ENCODE measurements around the gene SENP1. TPM values are rescaled to one million over a fixed set of nuclear protein-coding genes. Genes with fewer than 3 reads are reported as not detected.

Gene SENP1
- total RNA-seq, 2 experiments from 2014 or later: 20.3 to 25.7 TPM

- no peak overlapping the region for H3K4me3 ChIP-seq (ENCODE audit: low read length)
- Mint-ChIP-seq H3K4me1 (ENCODE audit: low read depth) (no peaks in the 10 kb centered on the region), H3K36me3 (ENCODE audit: low read depth) (peaks cover 72% of the 10 kb centered on the region), H3K27me3 (no peaks in the 10 kb centered on the region), H3K4me3 (no peak overlapping the region), H3K27ac (peak overlapping the region; percentile 31), H3K9me3 (no peaks in the 10 kb centered on the region)
- DNase-seq: no peak
- no peak for TF ChIP-seq CTCF (IDR thresholded peaks at IDR 0.05)
- intact Hi-C loops (cut with DNase I, micrococcal nuclease): no loop called here
- no peaks in the 10 kb centered on the region for H3K27me3 ChIP-seq (ENCODE audit: control insufficient read depth in 1 of 2, insufficient read depth in 2 of 2, low read length in 2 of 2)
- peaks cover 74% of the 10 kb centered on the region for H3K36me3 ChIP-seq (ENCODE audit: insufficient read depth, low read length)
- POLR2A ChIA-PET: no interaction called here
- H3K4me1 ChIP-seq (ENCODE audit: insufficient read depth, low read length): no peaks in the 10 kb centered on the region
- H3K9me3 ChIP-seq (ENCODE audit: control insufficient read depth in 1 of 2, insufficient read depth in 1 of 2, low read length in 2 of 2): no peaks in the 10 kb centered on the region
- H3K27ac ChIP-seq (ENCODE audit: low read depth in 1 of 2, low read length in 2 of 2): no peak overlapping the region
- CTCF ChIA-PET: interaction anchor here (2.1 kb wide), 1 partner anchor 14 kb away, joined by 5 read pairs; the partner anchor contains the start of gene ASB8
- no peak for ATAC-seq (ENCODE audit: poor library complexity)
These were observed 38.0 kb upstream of the SENP1 start for GRCh38 chr12:48143898-48144297.

- intact Hi-C loops (cut with DNase I, micrococcal nuclease): no loop called here
- no peak overlapping the region for H3K27ac ChIP-seq (ENCODE audit: low read depth in 1 of 2, low read length in 2 of 2)
- Mint-ChIP-seq H3K9me3 (no peaks in the 10 kb centered on the region), H3K36me3 (ENCODE audit: low read depth) (peaks cover 66% of the 10 kb centered on the region), H3K27ac (peak overlapping the region; percentile 31), H3K4me3 (no peak overlapping the region), H3K27me3 (no peaks in the 10 kb centered on the region), H3K4me1 (ENCODE audit: low read depth) (no peaks in the 10 kb centered on the region)
- no peaks in the 10 kb centered on the region for H3K9me3 ChIP-seq (ENCODE audit: control insufficient read depth in 1 of 2, insufficient read depth in 1 of 2, low read length in 2 of 2)
- ChIA-PET POLR2A (no interaction called here), CTCF (interaction anchor here (0.8 kb wide), 1 partner anchor 91 kb away, joined by 3 read pairs; no protein-coding TSS in a partner anchor)
- H3K4me1 ChIP-seq (ENCODE audit: insufficient read depth, low read length): no peaks in the 10 kb centered on the region
- ATAC-seq (ENCODE audit: poor library complexity) (no peak), DNase-seq (no peak)
- H3K27me3 ChIP-seq (ENCODE audit: control insufficient read depth in 1 of 2, insufficient read depth in 2 of 2, low read length in 2 of 2): no peaks in the 10 kb centered on the region
- H3K4me3 ChIP-seq (ENCODE audit: low read length): no peak overlapping the region
- TF ChIP-seq CTCF (IDR thresholded peaks at IDR 0.05): no peak
- peaks cover 68% of the 10 kb centered on the region for H3K36me3 ChIP-seq (ENCODE audit: insufficient read depth, low read length)
These were observed 37.2 kb upstream of the SENP1 start for GRCh38 chr12:48142818-48143674.

GRCh38 chr12:48135027-48135426 lies 29.1 kb upstream of the SENP1 start:
- intact Hi-C loops (cut with DNase I, micrococcal nuclease): no loop called here
- ChIA-PET CTCF (no interaction called here), POLR2A (no interaction called here)
- no peak overlapping the region for H3K27ac Mint-ChIP-seq
- H3K27me3 Mint-ChIP-seq: no peaks in the 10 kb centered on the region
- no peak overlapping the region for H3K4me3 ChIP-seq (ENCODE audit: low read length)
- no peaks in the 10 kb centered on the region for H3K27me3 ChIP-seq (ENCODE audit: control insufficient read depth in 1 of 2, insufficient read depth in 2 of 2, low read length in 2 of 2)
- H3K9me3 ChIP-seq (ENCODE audit: control insufficient read depth in 1 of 2, insufficient read depth in 1 of 2, low read length in 2 of 2): no peaks in the 10 kb centered on the region
- no peaks in the 10 kb centered on the region for H3K9me3 Mint-ChIP-seq
- DNase-seq (no peak), ATAC-seq (ENCODE audit: poor library complexity) (no peak)
- H3K4me1 ChIP-seq (ENCODE audit: insufficient read depth, low read length): no peaks in the 10 kb centered on the region
- H3K27ac ChIP-seq (ENCODE audit: low read depth in 1 of 2, low read length in 2 of 2): no peak overlapping the region
- H3K4me3 Mint-ChIP-seq: no peak overlapping the region
- no peak for TF ChIP-seq CTCF (IDR thresholded peaks at IDR 0.05)
- no peaks in the 10 kb centered on the region for H3K4me1 Mint-ChIP-seq (ENCODE audit: low read depth)
- H3K36me3 ChIP-seq (ENCODE audit: insufficient read depth, low read length): peaks cover 28% of the 10 kb centered on the region
- peaks cover 65% of the 10 kb centered on the region for H3K36me3 Mint-ChIP-seq (ENCODE audit: low read depth)
